ENCODE measurements around the gene ZFP36L1.

Gene ZFP36L1

GRCh38 chr14:68794130-68794850 is 1.4 kb upstream of the ZFP36L1 start:
- Histone ChIP-seq H3K9me3 (ENCODE audit: insufficient read depth, low read depth, low read length) (no peaks in the 10 kb centered on the region), H2AFZ (ENCODE audit: low read length) (0 out of 2 replicates have a peak overlapping the region, but pooled peaks have one; percentile 12), H3K4me1 (ENCODE audit: insufficient read depth, low read length, poor library complexity, severe bottlenecking) (peaks cover 34% of the 10 kb centered on the region), H3K9ac (ENCODE audit: low read depth, low read length, poor library complexity, severe bottlenecking) (peak overlapping the region; percentile 99), H3K4me3 (ENCODE audit: low read length, poor library complexity, severe bottlenecking) (peak overlapping the region; percentile 96), H4K20me1 (ENCODE audit: insufficient read depth, low read length, poor library complexity, severe bottlenecking) (peaks cover 31% of the 10 kb centered on the region), H3K4me2 (ENCODE audit: low read depth, low read length, poor library complexity, severe bottlenecking) (peak overlapping the region; percentile 98), H3K36me3 (ENCODE audit: insufficient read depth, low read length) (peaks cover 14% of the 10 kb centered on the region; the same call in 1 of the 2 replicates), H3F3A (ENCODE audit: low read depth) (peaks cover 5% of the 10 kb centered on the region; the same call in 1 of the 2 replicates), H3K27me3 (ENCODE audit: insufficient read depth, low read length, poor library complexity, severe bottlenecking) (peaks cover 7% of the 10 kb centered on the region), H3K9me2 (replicated peaks; ENCODE audit: low read depth, low read length) (no peaks in the 10 kb centered on the region), H3K79me2 (ENCODE audit: insufficient read depth, low read length) (peaks cover 56% of the 10 kb centered on the region)
- TF ChIP-seq, protein P1, sequence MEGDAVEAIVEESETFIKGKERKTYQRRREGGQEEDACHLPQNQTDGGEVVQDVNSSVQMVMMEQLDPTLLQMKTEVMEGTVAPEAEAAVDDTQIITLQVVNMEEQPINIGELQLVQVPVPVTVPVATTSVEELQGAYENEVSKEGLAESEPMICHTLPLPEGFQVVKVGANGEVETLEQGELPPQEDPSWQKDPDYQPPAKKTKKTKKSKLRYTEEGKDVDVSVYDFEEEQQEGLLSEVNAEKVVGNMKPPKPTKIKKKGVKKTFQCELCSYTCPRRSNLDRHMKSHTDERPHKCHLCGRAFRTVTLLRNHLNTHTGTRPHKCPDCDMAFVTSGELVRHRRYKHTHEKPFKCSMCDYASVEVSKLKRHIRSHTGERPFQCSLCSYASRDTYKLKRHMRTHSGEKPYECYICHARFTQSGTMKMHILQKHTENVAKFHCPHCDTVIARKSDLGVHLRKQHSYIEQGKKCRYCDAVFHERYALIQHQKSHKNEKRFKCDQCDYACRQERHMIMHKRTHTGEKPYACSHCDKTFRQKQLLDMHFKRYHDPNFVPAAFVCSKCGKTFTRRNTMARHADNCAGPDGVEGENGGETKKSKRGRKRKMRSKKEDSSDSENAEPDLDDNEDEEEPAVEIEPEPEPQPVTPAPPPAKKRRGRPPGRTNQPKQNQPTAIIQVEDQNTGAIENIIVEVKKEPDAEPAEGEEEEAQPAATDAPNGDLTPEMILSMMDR (conservative IDR thresholded peaks at IDR 0.05; ENCODE audit: low read length): no peak
- no peak for TF ChIP-seq EZH2phosphoT487 (IDR thresholded peaks at IDR 0.05; ENCODE audit: borderline replicate concordance)

GRCh38 chr14:68793734-68794129 is 865 bp upstream of the ZFP36L1 start:
- peaks cover 17% of the 10 kb centered on the region; the same call in 1 of the 2 replicates for H3K36me3 ChIP-seq (ENCODE audit: insufficient read depth, low read length)
- peaks cover 7% of the 10 kb centered on the region for H3K27me3 ChIP-seq (ENCODE audit: insufficient read depth, low read length, poor library complexity, severe bottlenecking)
- peak overlapping the region; percentile 98 for H3K4me2 ChIP-seq (ENCODE audit: low read depth, low read length, poor library complexity, severe bottlenecking)
- H3K9me2 ChIP-seq (replicated peaks; ENCODE audit: low read depth, low read length): no peaks in the 10 kb centered on the region
- peaks cover 5% of the 10 kb centered on the region; the same call in 1 of the 2 replicates for H3F3A ChIP-seq (ENCODE audit: low read depth)
- H3K79me2 ChIP-seq (ENCODE audit: insufficient read depth, low read length): peaks cover 60% of the 10 kb centered on the region
- TF ChIP-seq EZH2phosphoT487 (IDR thresholded peaks at IDR 0.05; ENCODE audit: borderline replicate concordance): no peak
- TF ChIP-seq, protein P1 (conservative IDR thresholded peaks at IDR 0.05; ENCODE audit: low read length): no peak
- H4K20me1 ChIP-seq (ENCODE audit: insufficient read depth, low read length, poor library complexity, severe bottlenecking): peaks cover 33% of the 10 kb centered on the region
- H3K9me3 ChIP-seq (ENCODE audit: insufficient read depth, low read depth, low read length): no peaks in the 10 kb centered on the region
- H3K4me1 ChIP-seq (ENCODE audit: insufficient read depth, low read length, poor library complexity, severe bottlenecking): peaks cover 37% of the 10 kb centered on the region
- peak overlapping the region; percentile 99 for H3K9ac ChIP-seq (ENCODE audit: low read depth, low read length, poor library complexity, severe bottlenecking)
- H3K4me3 ChIP-seq (ENCODE audit: low read length, poor library complexity, severe bottlenecking): peak overlapping the region; percentile 96
- peak overlapping the region; percentile 35; the same call in 1 of the 2 replicates for H2AFZ ChIP-seq (ENCODE audit: low read length)

- Histone ChIP-seq H3K9ac (ENCODE audit: low read depth, low read length, poor library complexity, severe bottlenecking) (peak overlapping the region; percentile 99), H2AFZ (ENCODE audit: low read length) (no peak overlapping the region), H3K4me2 (ENCODE audit: low read depth, low read length, poor library complexity, severe bottlenecking) (peak overlapping the region; percentile 87), H3K9me2 (replicated peaks; ENCODE audit: low read depth, low read length) (no peaks in the 10 kb centered on the region), H3K27me3 (ENCODE audit: insufficient read depth, low read length, poor library complexity, severe bottlenecking) (peaks cover 7% of the 10 kb centered on the region), H3F3A (ENCODE audit: low read depth) (peaks cover 10% of the 10 kb centered on the region; the same call in 1 of the 2 replicates), H3K4me1 (ENCODE audit: insufficient read depth, low read length, poor library complexity, severe bottlenecking) (peaks cover 44% of the 10 kb centered on the region), H3K4me3 (ENCODE audit: low read length, poor library complexity, severe bottlenecking) (peak overlapping the region; percentile 96), H3K9me3 (ENCODE audit: insufficient read depth, low read depth, low read length) (no peaks in the 10 kb centered on the region), H3K79me2 (ENCODE audit: insufficient read depth, low read length) (peaks cover 72% of the 10 kb centered on the region), H3K36me3 (ENCODE audit: insufficient read depth, low read length) (peaks cover 28% of the 10 kb centered on the region; the same call in 1 of the 2 replicates), H4K20me1 (ENCODE audit: insufficient read depth, low read length, poor library complexity, severe bottlenecking) (peaks cover 43% of the 10 kb centered on the region)
- TF ChIP-seq, protein P1 (conservative IDR thresholded peaks at IDR 0.05; ENCODE audit: low read length): no peak
- TF ChIP-seq EZH2phosphoT487 (IDR thresholded peaks at IDR 0.05; ENCODE audit: borderline replicate concordance): no peak
These were observed 239 bp downstream of the ZFP36L1 start for GRCh38 chr14:68792678-68792978.

Data from Loucy (cell line).